ENCODE data around the gene SHKBP1. TPM values are rescaled to one million over a fixed set of nuclear protein-coding genes. Genes with fewer than 3 reads are reported as not detected.
A peak's percentile ranks its signal among the peaks of the same experiment; 100 is the strongest.

SHKBP1 gene
- total and polyA plus RNA-seq, 9 of the 15 experiments (the other 6 are each of a cell fraction or from before 2014, with no cell fraction given), result 1.2 to 58.1 (median 22.3) TPM

DNA sequence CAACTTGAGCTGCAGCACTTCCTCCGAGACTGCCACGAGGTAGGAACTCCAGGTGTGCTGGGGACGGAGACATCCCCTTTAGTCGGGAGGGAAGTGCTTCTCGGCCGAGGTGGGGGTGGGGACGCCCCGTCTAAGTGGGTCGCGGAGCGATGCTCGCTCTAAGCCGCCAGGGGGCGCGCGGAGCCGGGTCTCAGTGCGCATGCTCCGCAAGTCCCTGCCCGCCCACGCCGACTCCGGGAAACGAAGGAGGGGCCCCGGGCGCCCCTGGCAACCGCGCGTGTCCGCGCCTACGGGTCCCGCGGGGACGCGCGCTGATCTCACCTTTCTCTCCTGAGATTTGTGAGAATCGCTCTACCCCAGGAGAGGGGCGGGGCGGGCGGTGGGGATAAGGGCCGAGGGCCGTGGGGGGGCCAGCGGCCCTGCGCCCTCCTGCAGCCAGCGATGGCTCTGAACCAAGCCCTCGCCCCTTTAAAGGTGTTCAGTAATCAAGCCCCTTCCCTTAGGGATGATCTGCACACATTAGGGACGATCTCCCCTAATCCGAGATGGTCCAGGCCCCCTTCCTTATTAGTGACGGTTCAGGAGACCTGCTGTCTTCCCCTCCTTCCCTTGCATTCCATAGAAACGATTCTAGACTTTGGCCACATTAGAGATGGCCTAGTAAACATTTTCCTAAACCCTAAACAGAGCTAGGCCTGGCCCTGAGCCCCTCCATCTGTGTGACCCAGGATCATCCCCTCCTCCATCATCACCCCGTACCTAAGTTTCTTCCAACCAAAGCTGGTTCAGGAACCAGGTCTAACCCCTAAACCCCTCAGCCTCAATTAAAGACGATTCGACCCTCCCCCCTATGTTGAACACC lies 47.3 kb upstream of the SHKBP1 start (continued):
- TF ChIP-seq, protein P1, sequence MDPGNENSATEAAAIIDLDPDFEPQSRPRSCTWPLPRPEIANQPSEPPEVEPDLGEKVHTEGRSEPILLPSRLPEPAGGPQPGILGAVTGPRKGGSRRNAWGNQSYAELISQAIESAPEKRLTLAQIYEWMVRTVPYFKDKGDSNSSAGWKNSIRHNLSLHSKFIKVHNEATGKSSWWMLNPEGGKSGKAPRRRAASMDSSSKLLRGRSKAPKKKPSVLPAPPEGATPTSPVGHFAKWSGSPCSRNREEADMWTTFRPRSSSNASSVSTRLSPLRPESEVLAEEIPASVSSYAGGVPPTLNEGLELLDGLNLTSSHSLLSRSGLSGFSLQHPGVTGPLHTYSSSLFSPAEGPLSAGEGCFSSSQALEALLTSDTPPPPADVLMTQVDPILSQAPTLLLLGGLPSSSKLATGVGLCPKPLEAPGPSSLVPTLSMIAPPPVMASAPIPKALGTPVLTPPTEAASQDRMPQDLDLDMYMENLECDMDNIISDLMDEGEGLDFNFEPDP (CRISPR knock-in tag; IDR thresholded peaks at IDR 0.05), result no peak
- TF ChIP-seq ZBTB7A (IDR thresholded peaks at IDR 0.05; ENCODE audit: borderline replicate concordance, control insufficient read depth, low read depth, low read length) (peak; percentile 90), FOXP4 (CRISPR knock-in tag; IDR thresholded peaks at IDR 0.05; ENCODE audit: borderline replicate concordance) (no peak), KLF13 (tag; IDR thresholded peaks at IDR 0.05; ENCODE audit: borderline replicate concordance, low read depth) (no peak), HNRNPH1 (optimal IDR thresholded peaks at IDR 0.05; ENCODE audit: low read depth, low read length) (no peak), RBM25 (IDR thresholded peaks at IDR 0.05; ENCODE audit: low read depth, low read length, severe bottlenecking) (no peak), ILF3 (IDR thresholded peaks at IDR 0.05; ENCODE audit: borderline replicate concordance) (no peak), ELF2 (CRISPR knock-in tag; IDR thresholded peaks at IDR 0.05) (no peak), HMG20A (CRISPR knock-in tag; conservative IDR thresholded peaks at IDR 0.05) (no peak), EHMT2 (IDR thresholded peaks at IDR 0.05) (no peak), E2F4 (CRISPR knock-in tag; IDR thresholded peaks at IDR 0.05; ENCODE audit: low read depth) (no peak), MEIS2 (IDR thresholded peaks at IDR 0.05; ENCODE audit: partially characterized antibody) (peak; percentile 80), CREB3 (tag; conservative IDR thresholded peaks at IDR 0.05; ENCODE audit: low read depth) (no peak), TEAD1 (CRISPR knock-in tag; IDR thresholded peaks at IDR 0.05) (no peak)
- TF ChIP-seq, protein P2, sequence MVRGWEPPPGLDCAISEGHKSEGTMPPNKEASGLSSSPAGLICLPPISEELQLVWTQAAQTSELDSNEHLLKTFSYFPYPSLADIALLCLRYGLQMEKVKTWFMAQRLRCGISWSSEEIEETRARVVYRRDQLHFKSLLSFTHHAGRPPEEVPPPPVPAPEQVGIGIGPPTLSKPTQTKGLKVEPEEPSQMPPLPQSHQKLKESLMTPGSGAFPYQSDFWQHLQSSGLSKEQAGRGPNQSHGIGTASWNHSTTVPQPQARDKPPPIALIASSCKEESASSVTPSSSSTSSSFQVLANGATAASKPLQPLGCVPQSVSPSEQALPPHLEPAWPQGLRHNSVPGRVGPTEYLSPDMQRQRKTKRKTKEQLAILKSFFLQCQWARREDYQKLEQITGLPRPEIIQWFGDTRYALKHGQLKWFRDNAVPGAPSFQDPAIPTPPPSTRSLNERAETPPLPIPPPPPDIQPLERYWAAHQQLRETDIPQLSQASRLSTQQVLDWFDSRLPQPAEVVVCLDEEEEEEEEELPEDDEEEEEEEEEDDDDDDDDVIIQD (CRISPR knock-in tag; IDR thresholded peaks at IDR 0.05), result no peak
- TF ChIP-seq, protein P3, sequence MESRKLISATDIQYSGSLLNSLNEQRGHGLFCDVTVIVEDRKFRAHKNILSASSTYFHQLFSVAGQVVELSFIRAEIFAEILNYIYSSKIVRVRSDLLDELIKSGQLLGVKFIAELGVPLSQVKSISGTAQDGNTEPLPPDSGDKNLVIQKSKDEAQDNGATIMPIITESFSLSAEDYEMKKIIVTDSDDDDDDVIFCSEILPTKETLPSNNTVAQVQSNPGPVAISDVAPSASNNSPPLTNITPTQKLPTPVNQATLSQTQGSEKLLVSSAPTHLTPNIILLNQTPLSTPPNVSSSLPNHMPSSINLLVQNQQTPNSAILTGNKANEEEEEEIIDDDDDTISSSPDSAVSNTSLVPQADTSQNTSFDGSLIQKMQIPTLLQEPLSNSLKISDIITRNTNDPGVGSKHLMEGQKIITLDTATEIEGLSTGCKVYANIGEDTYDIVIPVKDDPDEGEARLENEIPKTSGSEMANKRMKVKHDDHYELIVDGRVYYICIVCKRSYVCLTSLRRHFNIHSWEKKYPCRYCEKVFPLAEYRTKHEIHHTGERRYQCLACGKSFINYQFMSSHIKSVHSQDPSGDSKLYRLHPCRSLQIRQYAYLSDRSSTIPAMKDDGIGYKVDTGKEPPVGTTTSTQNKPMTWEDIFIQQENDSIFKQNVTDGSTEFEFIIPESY (CRISPR knock-in tag; IDR thresholded peaks at IDR 0.05), result 0 out of 2 replicates have a peak, but pooled peaks have one; percentile 28

Measured in K562 (cell line).